Stimulated activated CD8-positive, alpha-beta memory T cell treated with anti-CD3 and anti-CD28 coated beads, Interleukin-4, amount 100 ng/mL, for 24 hours (primary cell): ENCODE data around the gene PDXK.

Experiments
- DNase-seq: peaks from one replicate; pipeline ENCODE4 v3.0.0-alpha.2; 2020; ENCODE audit warnings: low read depth

Gene PDXK

DNA sequence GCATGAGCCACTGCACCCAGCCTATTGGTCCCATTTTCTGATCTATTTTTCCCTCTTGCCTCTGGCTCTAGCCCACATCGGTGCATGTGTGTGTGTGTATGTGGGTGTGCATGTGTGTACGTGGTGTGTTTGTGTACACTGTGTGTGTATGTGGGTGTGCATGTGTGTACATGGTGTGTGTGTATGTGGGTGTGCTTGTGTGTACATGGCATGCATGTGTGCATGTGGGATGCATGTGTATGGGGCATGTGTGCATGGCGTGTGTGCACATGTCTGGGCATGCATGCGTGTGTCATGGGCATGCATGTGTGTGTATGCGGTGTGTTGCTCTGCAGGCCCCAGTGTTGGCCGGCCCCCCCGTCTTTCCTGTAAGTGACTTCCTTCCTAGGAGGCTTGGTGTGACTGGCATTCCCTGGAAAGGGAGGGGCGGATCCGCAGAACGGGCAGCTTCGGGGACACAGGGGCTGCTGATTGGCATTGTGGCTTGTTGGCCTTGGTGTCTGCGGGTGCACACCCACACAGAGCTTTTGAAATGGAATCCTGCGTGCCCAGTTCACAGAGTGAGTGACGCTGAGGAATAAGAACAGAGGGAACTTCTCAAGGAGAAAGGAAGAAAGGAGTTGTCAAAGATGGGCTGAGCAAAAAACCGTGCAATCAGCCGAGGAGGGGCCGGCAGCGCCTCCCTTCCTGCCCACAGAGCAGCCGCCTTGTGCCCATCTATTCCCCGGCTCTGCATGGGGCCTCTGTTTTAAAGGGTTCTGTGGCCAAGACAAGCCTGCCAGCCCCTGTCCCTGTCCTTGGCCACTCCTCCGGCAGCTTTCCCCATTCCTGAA is 8.0 kb downstream of the PDXK start:
- no peak for DNase-seq

DNA sequence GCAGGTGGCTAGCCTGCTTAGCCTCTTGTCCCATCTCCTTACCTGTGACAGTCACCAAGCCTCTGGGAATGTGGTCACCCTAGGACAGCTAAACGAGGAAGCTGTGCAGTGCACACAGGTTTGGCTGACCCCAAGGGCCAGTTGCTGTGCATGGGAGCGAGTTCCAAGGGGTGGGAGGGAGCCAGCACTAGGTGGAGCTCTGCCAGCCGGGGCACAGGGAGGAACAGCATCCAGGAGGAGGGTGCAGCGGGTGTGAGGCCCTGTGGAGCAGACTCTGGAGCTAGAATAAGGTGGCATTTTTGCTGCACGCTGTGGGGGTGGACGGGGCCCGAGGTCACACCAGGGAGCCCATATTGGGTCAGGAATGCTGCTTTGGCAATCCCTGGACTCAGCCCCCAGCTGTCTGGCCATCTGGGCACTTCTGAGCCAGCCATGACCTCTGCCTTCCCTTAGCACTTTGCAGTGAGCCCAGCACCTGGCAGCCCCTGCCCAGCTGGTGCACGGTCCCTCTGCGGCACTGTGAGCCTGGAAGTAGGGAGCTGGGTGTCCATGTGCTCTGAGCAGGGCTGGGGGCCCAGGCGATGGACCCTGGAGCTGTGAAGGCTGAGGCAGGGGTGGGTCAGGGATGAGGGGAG is 8.7 kb downstream of the PDXK start:
- DNase-seq, result no peak

DNA sequence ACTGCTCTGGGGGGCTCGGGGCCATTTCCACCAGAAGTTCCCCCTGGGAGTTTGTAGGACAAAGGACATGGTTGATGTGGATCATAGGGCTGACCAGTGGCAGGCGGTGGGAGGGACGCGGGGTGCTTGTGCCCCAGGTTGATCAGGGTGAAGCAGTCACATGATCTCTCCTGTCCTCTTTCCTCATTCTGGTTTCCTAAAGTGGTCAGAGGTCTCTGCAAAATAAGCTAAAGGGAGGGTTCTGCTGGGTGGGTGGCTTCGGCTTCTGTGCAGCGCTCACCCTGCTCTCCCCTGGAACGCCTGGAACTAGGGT is 9.2 kb downstream of the PDXK start:
- no peak for DNase-seq

DNA sequence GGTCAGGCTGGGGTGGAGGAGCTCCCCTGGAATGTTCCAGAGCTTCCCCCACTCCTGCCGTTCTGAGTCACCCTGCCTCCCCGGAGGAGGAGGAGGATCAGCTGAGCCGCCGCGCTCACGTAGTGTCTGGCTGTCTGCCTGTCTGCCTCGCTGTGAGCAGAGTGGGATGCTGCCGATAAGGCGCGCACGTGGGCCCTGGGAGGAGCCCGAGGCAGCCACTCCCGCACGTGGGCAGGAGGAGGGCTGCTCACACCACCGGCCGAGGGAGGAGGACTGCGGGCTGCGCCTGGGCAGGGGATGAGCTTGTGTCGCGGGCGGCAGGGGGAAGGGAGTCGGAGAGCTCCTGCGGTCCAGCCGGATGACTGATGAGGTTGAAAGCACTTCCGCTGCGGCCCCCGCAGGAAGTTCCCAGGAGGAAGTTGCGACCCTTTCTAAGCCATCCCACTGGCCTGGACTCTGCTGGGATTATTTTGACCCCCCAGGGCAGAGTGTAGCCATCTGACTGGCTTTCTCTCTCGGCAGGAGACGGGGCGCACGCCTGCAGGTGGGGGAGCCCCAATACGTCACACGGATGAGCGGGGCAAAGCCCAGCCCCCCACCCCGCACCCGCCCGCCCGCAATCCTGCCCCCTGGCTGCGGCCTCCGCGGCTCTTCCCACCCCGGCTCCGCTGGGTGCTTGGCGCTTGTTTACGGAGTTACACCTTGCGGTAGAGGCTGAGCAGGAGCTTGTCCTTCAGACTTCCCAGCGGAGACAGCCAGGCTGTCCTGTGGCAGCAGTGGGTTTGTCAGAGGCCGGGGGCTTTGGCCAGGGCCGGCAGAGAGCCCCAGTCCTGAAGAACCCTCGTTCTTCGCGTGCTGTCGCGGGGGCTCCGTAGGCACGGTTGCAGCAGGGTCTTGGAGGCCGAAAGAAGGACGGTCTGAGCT is 9.8 kb downstream of the PDXK start:
- DNase-seq, result peak; percentile 82

DNA sequence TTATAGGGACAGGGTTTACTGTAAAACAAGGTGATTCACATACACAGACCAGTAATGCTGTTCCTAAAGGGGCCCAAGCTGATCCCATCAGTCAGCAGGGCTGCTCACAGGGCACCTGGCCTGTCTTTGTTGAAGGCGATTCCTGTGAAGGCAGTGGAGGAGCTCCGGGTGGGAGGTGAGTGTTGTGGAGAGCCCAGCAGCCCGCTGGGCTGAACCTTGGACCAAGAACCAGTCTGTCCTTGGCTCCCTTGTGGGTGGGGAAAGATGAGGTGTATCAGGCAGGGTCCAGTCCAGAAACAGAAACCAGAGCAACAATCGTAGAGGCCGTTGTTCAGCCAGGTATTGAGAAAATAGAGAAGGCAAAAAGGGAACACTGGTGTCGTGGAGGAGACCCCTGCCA is 12.5 kb downstream of the PDXK start:
- no peak for DNase-seq

DNA sequence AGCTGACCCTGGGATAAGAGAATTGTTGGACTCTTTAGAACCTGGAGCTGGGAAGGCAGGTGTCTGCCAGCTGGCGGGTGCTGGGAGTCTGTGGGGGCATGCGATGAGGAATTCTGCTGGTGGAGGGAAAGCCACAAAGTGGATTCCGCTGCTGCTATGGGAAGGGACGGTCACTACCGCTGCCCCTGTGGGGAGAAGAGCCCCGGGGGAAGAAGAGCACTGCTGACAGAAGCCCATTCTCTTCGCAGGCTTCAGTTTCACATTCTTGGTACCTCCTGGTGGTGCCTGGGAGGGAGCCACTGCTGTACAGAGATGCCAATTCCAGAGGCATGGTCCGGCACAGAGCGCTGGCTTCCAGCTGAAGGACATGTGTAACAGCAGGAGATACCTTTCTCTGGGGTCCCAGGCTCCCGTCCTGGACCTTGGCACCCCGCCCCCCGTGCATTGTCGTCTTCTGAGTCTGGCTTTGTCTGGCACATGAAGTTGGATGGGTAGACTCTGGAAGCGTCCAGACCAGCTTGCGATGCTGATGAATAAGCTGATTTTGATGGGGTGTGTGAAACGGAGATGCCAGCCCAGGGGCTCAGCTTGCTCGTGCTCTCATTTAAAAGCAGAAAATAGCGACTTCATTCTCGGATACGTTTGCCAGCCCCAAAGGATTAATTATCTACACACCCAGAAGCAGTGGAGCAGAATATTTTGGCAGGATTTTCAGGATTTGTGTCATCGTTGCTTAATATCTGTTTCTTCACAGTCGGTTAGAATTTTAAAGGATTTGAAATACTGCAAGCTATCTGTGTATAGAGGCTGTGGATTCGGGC is 13.2 kb downstream of the PDXK start:
- no peak for DNase-seq

DNA sequence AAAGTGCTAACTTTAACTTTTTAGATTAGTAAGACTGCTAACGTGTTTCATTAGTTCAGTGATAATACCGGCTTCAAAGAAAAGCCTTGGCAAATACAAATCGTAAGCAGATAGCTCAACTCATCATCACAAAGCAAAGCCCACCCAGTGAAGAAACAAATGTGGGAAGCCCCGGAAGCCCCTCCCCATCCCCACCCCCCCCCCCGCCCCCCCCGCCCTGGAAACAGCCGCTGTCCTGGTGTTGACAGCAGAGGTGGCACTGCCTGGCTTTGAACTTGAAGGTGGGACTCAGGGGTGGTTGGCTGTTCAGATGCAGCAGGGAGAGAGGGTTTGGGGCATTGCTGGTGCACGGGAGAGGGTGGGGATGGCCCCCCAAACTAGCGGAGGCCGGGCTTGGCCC is 14.1 kb downstream of the PDXK start:
- no peak for DNase-seq

DNA sequence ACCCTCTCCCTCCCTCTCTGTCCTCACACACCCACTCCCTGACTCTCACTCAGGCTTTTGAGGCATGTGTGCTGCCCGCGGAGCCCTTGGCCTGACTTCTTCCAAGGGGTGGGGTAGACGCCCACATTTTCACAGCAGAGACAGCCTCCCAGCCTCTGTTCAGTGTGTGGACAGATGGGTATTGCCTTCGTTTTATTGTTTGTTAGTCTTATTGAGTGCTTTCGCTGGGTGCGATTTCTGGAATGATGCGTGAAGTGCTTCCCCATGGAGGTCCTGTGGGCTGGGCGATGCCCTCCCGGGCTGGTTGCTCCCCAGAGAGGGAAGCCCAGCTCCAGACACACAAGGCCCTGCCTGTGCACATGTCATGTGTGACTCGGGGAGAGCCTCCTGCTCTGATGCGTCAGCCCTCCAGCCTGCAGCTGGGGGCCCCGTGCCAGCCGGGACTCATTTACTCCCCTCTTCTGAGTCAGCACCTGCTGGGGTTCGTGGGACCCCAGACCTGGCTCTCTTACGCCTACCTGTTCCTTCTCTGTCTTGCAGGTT is 14.7 kb downstream of the PDXK start:
- DNase-seq, result no peak

DNA sequence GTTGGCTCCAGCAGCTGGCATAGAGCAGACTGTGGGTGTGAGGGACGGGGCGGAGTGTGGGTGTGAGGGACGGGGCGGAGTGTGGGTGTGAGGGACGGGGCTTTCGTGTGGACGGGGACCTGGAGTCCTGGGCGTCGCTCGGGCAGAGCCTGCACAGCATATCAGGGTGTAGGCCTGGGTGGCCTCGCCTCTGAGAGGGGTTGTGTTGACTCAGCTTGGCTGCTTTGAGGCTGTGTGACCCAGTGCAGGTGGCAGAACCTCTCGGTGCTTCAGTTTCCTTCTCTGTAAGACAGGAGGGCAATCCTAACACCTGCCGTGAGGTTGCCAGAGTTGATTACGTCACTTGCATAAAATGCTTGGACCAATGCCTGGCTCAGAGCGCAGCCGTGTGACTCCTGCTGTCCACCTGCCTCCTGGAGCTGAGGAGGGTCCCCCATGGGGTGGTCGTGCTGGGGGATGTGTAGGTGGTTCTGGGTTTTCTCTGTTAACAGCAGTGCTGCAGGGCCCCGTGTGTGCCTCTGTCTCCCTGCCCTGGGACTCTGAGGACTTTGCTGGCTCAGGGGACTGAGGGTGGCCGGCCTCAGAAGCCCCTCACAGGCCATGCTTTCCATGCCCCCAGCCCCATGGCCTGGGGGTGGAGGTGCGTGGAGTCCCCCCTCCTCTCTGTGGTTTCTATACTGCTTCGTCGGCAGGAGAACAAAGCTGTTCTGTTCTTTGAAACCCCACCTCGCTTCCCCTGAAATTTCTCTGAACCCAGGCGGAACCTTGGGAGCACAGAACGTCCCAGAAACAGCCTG is 15.4 kb downstream of the PDXK start:
- no peak for DNase-seq

DNA sequence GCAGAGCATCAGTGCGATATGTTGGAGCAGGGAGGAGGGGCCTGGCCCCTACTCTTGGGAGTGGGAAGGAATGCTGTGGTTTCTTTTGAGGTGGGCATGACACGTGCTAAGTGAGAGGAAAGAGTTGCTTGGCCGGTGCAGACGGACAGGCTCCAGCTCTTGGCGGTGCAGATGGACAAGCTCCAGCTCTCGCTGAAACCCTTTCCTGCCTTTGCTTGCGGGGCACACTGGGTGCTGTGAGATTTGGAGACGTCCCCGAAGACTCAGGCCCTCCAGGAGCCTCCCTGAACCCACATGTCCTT is 15.9 kb downstream of the PDXK start:
- no peak for DNase-seq

DNA sequence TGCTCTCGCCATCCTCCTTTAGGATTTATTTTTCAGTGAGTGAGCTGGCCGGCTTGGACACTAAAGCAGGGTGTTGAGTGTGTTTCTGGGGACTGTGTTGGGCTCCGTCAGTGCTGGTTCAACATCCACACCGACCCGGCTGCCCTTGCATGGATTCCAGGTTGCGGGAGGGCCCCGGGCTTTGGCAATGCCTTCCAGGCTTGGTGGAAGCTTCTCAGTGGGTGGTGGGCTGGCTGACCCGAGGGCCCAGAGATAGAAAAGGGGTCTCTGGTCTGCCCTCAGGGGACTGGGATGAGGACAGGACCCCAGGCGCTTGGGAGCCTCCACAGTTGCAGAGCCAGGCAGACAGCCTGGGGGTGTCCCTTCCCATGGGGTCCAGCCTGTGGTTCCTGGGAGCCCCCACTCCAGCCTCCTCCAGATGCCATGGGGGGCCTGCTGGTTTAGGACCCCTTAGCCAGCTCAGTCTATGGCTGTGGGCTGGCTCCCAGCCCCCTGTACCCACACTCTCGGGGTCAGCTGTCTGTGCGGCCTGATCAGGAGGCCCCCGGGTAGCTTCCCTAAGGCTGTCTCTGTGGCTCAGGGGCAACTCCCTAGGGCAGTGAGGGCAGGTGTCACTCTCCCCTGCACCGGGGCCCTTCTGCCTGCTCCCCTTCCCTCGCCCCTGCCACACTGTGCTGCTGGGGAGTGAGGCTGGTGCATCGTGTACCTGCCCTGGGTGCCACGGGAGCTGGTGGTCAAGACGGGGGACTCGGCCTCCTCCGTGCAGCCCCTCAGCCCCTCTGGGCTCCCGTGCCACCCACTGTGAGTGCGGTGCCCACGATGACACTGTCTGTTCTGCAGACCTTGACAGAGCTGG is 16.5 kb downstream of the PDXK start:
- no peak for DNase-seq

DNA sequence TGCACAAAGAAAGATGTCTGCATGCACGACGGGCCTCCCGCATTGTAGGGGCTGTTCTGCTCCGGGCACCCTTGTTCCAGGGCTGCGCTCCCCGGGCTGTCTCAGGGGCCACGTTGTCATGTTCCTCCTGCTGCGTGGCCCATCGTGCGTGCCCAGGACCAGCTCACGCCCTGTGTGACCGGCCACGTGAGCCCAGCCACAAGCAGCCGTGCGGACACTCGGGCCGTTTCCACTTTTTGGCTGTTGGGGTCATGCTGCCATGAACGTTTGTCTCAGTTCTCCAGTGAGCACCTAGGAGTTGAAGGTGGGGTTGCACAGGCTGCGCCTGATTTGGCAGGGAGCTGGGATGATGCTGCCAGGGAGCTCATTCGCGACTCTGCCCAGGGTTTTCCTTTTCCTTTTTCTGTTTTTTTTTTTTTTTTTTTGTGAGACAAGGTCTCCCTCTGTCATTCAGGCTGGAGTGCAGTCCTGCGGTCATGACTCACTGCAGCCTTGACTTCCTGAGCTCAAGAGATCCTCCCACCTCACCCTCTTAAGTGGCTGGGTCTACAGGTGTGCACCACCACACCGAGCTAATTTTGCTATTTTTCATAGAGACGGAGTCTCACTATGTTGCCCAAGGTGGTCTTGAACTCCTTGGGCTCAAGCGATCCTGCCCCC is 17.4 kb downstream of the PDXK start:
- DNase-seq, result no peak

DNA sequence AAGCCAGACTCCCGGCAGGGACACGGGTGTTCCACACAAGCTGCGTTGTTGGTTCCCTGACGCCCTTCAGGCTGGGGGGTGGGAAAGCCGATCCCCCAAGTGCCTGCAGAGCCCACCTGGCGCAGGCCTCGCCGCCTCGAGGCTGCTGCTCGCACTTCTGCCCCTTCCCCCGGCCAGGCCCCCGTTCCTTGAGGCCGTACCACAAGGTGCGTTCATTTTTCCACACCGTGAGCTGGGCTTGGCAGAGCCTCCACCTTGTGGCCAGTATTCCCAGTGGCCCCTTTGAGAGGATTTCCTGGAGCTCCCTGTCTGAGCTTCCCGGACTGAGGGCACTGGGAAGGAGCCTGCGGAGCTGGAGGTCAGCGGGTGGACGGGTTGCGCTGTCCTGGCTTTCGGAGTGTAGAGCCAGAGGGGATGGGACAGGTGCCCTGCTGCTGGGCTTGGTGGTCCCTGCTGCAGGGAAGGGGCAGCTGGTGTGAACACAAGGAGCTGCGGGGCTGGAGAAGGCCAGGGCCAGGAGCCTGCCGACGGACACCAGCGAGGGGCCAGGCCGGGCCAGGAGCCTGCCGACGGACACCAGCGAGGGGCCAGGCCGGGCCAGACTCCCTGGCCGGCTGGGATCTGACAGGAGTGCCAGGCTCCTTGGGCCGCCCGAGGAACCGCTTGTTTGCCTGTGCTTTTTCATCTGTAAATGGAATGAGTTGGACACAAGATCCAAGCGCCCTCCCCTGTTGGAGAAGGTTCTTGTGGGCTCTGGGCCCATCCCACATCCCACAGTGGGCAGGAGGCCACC is 18.4 kb downstream of the PDXK start:
- DNase-seq, result no peak

DNA sequence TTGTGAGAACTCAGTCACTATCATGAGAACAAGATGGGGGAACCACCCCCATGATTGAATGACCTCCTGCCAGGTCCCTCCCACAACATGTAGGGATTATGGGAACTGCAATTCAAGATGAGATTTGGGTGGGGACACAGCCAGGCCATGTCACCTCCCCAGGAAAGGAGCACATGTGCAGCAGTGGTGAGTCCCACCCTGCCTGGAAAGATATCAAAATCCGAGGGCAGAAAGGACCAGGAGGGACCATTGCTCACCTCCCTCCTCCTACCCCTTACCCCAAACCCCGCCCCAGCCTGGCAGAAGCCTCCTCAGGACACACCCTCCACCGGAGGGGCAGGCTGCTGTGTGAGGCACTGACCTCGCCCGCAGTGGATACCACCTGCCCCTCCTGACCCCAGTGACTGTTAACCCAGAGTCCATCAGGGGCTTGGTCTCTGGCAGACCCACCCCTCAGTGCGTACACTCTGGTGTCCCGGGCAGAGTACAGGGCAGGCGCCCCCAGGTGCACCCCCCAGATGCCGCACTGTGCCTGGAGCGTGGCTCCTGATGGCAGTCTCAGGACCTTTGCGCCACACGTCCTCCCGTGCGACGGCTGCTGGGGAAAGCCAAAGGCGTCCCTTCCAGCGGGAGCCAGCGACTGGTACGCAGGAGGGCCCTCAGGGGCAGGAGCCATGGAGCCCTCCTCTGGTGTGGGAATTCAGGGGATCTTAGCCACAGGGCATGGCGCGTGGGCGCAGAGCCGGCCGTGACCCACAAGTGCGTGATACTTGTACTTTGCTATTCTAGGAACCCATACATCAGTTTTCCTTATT is 20.9 kb downstream of the PDXK start:
- DNase-seq, result no peak

DNA sequence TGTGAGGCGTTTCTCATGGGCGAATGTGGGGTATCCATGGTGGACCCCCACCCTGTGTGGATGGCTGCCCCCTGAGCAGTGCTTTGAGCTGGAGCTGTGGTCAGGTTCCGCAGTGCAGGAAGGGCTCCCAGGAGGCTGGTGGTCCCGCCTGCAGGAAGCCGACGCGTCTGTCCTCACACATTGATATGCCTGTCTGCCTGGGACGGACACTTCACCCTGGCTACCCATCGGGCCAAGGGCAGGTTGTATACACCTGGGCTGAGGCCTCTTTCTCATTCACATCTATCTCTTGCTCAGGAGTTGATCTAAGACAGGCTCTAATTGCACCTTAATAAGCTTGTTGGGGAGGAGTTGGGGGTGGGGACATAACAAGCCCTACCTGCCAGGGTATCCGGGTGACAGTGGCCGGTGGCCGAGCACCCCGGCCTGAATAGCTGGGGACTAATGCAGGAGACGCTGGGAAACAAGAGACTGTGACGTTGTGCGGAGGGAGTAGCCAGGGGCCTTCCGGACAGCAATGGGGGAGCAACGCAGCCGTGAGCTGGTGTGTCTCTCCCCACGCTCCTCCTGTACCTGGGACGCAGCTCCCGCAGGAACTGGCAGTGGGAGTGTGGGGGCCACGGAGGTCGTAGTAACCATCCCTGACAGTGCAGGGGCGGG is 21.7 kb downstream of the PDXK start:
- DNase-seq, result no peak

DNA sequence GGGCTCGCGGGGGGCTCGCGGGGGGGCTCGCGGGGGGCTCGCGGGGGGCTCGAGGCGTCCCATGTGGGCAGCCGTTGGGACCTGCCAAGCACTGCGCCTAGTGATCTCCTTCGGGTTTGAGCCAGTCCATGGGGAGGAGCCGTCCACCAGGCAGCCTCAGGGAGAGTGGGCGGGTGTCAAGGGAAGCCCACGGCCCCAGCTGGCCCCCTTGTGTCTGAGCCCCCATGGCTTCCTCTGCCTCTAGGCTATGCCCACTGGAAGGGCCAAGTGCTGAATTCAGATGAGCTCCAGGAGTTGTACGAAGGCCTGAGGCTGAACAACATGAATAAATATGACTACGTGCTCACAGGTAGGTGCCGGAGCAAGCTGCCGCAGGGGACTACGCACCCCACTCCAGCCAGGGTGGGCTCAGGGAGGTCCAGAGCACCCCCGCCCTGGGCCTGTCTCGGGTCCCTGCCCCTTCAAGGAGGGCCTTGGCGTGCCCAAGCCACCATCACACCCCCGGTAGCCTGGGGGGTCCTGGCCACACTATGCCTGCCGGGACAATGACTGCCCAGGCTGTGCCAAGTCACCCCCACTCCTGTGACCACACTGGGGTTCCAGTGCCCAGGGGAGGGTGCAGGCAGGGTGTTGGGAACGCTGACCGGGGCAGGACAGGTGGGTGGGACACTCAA is 22.6 kb downstream of the PDXK start:
- no peak for DNase-seq

DNA sequence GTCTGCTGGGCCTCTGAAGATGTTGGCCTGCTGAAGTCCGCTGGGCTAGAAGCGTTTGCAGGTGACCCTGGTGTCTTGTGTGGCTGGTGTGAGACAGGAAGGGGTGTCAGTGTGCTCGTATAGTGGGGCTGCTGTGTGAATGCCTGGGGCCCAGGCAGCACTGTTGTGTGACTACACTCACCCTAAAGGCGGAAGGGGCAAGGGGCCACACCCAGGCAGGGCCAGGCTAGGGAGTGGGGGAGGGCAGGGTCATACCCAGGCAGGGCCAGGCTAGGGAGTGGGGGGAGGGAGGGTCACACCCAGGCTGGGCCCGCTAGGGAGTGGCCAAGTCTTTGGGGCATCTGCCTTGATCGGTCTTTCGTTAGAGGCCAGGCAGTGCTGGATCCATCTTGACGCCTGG is 25.0 kb downstream of the PDXK start:
- no peak for DNase-seq
